ENCODE results near the gene SSPN. TPM values are rescaled to one million over a fixed set of nuclear protein-coding genes. Genes with fewer than 3 reads are reported as not detected.

SSPN gene
- total and polyA plus RNA-seq, 2 experiments from 2014 or later, result 1.1 to 2.3 TPM

- no peaks in the 10 kb centered on the region for H3K27me3 Mint-ChIP-seq (ENCODE audit: insufficient read depth, low read depth, poor library complexity)
These were observed 84.5 kb downstream of the SSPN start for GRCh38 chr12:26279908-26280307.

More at GRCh38 chr12:26279908-26280307, 84.5 kb downstream of the SSPN start:
- H3K9me3 Mint-ChIP-seq, result no peaks in the 10 kb centered on the region
- ATAC-seq, result no peak
- Histone ChIP-seq H3K27me3 (ENCODE audit: insufficient read depth) (no peaks in the 10 kb centered on the region), H3K4me3 (no peak overlapping the region), H3K36me3 (ENCODE audit: insufficient read depth) (no peaks in the 10 kb centered on the region), H3K9me2 (ENCODE audit: insufficient read depth) (0 out of 2 replicates have a peak, but pooled peaks cover 4% of the 10 kb centered on the region), H3K4me2 (no peak overlapping the region), H3K79me2 (replicated peaks; ENCODE audit: insufficient read depth) (no peaks in the 10 kb centered on the region), H3K4me1 (ENCODE audit: insufficient read depth) (no peaks in the 10 kb centered on the region), H3F3A (replicated peaks; ENCODE audit: low read depth) (no peaks in the 10 kb centered on the region), H3K27ac (ENCODE audit: low read depth) (no peak overlapping the region), H4K20me1 (replicated peaks; ENCODE audit: insufficient read depth) (no peaks in the 10 kb centered on the region), H2AFZ (no peak overlapping the region)
- H3K36me3 Mint-ChIP-seq (ENCODE audit: low read depth), result no peaks in the 10 kb centered on the region
- TF ChIP-seq, protein P1, sequence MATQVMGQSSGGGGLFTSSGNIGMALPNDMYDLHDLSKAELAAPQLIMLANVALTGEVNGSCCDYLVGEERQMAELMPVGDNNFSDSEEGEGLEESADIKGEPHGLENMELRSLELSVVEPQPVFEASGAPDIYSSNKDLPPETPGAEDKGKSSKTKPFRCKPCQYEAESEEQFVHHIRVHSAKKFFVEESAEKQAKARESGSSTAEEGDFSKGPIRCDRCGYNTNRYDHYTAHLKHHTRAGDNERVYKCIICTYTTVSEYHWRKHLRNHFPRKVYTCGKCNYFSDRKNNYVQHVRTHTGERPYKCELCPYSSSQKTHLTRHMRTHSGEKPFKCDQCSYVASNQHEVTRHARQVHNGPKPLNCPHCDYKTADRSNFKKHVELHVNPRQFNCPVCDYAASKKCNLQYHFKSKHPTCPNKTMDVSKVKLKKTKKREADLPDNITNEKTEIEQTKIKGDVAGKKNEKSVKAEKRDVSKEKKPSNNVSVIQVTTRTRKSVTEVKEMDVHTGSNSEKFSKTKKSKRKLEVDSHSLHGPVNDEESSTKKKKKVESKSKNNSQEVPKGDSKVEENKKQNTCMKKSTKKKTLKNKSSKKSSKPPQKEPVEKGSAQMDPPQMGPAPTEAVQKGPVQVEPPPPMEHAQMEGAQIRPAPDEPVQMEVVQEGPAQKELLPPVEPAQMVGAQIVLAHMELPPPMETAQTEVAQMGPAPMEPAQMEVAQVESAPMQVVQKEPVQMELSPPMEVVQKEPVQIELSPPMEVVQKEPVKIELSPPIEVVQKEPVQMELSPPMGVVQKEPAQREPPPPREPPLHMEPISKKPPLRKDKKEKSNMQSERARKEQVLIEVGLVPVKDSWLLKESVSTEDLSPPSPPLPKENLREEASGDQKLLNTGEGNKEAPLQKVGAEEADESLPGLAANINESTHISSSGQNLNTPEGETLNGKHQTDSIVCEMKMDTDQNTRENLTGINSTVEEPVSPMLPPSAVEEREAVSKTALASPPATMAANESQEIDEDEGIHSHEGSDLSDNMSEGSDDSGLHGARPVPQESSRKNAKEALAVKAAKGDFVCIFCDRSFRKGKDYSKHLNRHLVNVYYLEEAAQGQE (IDR thresholded peaks at IDR 0.05; ENCODE audit: unreplicated experiment), result no peak
- no peak for TF ChIP-seq NANOG (IDR thresholded peaks at IDR 0.05; ENCODE audit: borderline replicate concordance)
- TF ChIP-seq JUNB (IDR thresholded peaks at IDR 0.05; ENCODE audit: unreplicated experiment), result no peak
- TF ChIP-seq ZNF114 (CRISPR knock-in tag; IDR thresholded peaks at IDR 0.05), result no peak
- no peak for TF ChIP-seq ZNF331 (CRISPR knock-in tag; IDR thresholded peaks at IDR 0.05; ENCODE audit: low read depth)
- no peak for TF ChIP-seq EZH2 (IDR thresholded peaks at IDR 0.05; ENCODE audit: low read depth, unreplicated experiment)
- TF ChIP-seq EZH2phosphoT487 (IDR thresholded peaks at IDR 0.05; ENCODE audit: unreplicated experiment), result no peak
- TF ChIP-seq CREB1 (CRISPR knock-in tag; IDR thresholded peaks at IDR 0.05; ENCODE audit: low read depth), result no peak
- TF ChIP-seq ZNF462 (CRISPR knock-in tag; IDR thresholded peaks at IDR 0.05), result no peak
- TF ChIP-seq, protein P2, sequence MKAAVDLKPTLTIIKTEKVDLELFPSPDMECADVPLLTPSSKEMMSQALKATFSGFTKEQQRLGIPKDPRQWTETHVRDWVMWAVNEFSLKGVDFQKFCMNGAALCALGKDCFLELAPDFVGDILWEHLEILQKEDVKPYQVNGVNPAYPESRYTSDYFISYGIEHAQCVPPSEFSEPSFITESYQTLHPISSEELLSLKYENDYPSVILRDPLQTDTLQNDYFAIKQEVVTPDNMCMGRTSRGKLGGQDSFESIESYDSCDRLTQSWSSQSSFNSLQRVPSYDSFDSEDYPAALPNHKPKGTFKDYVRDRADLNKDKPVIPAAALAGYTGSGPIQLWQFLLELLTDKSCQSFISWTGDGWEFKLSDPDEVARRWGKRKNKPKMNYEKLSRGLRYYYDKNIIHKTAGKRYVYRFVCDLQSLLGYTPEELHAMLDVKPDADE (IDR thresholded peaks at IDR 0.05), result no peak
- peaks cover 8% of the 10 kb centered on the region; the same call in 2 of the 3 replicates for H3K4me1 Mint-ChIP-seq
- no peak overlapping the region for H3K4me3 Mint-ChIP-seq
- H3K27ac Mint-ChIP-seq, result no peak overlapping the region
- no peak for DNase-seq (ENCODE audit: low spot score)
